ENCODE results near the gene CFDP1. TPM values are rescaled to one million over a fixed set of nuclear protein-coding genes. Genes with fewer than 3 reads are reported as not detected.

Gene CFDP1
- total and polyA plus RNA-seq, 2 of the 13 experiments (the other 11 are each of a cell fraction or from before 2014, with no cell fraction given) = 78.6 to 153 TPM

DNA sequence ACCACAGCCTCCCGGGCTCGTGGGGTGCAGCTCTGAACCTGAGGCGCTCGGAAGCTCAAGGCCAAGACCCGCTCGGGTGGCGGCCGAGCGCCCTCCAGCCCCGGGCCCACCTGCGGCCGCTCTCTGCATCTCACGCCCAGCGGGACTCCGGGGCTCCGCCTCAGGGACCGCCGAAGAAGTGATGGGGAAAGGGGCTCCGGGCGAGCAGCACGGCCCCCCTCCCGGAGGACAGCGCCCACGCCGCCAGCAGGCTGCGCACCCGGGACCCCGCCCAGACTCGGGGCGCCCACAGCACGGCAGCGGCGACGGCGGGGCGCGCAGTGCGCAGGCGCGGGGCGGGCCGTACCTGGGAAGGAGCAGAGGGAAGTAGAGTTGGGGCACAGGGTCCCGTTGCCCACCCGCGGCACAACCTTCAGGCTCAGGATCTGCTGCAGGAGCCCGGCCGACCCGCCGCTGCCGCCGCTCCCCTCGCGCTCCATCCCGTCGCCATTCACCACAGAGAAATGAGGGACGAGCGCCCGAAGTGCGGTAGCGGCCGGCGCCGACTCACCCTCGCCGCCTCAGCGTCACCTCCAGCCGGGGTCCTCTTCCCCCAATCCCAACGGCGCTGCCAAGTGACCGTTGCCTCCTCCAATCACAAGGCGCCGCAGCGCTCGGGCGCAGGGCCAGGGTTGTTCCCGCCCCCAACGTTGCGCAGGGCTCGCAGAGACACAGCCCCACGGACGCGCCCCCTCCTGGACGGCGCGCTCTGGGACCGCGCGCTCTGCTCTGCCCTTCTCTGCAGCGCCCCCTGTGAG lies 31.0 kb upstream of the CFDP1 start, which contains the start of gene TMEM170A (continued):
- TF ChIP-seq, protein P1, sequence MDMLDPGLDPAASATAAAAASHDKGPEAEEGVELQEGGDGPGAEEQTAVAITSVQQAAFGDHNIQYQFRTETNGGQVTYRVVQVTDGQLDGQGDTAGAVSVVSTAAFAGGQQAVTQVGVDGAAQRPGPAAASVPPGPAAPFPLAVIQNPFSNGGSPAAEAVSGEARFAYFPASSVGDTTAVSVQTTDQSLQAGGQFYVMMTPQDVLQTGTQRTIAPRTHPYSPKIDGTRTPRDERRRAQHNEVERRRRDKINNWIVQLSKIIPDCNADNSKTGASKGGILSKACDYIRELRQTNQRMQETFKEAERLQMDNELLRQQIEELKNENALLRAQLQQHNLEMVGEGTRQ (IDR thresholded peaks at IDR 0.05; ENCODE audit: low read depth, low read length) = no peak
- TF ChIP-seq, protein P1 (CRISPR knock-in tag; IDR thresholded peaks at IDR 0.05; ENCODE audit: borderline replicate concordance) = peak; percentile 58; the same call in 1 of the 2 replicates
- TF ChIP-seq, protein P2, sequence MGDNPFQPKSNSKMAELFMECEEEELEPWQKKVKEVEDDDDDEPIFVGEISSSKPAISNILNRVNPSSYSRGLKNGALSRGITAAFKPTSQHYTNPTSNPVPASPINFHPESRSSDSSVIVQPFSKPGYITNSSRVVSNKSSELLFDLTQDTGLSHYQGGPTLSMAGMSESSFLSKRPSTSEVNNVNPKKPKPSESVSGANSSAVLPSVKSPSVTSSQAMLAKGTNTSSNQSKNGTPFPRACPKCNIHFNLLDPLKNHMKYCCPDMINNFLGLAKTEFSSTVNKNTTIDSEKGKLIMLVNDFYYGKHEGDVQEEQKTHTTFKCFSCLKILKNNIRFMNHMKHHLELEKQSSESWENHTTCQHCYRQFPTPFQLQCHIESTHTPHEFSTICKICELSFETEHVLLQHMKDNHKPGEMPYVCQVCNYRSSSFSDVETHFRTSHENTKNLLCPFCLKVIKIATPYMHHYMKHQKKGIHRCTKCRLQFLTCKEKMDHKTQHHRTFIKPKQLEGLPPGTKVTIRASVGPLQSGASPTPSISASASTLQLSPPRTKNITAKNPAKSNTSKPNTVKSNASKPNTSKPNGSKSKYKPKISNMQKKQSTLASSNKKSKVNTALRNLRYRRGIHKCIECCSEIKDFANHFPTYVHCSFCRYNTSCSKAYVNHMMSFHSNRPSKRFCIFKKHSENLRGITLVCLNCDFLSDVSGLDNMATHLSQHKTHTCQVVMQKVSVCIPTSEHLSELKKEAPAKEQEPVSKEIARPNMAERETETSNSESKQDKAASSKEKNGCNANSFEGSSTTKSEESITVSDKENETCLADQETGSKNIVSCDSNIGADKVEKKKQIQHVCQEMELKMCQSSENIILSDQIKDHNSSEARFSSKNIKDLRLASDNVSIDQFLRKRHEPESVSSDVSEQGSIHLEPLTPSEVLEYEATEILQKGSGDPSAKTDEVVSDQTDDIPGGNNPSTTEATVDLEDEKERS (CRISPR knock-in tag; IDR thresholded peaks at IDR 0.05) = peak; percentile 44; the same call in 1 of the 2 replicates
- no peak for TF ChIP-seq U2AF2 (IDR thresholded peaks at IDR 0.05; ENCODE audit: low read depth, low read length)
- TF ChIP-seq FIP1L1 (IDR thresholded peaks at IDR 0.05; ENCODE audit: borderline replicate concordance, insufficient read depth, low read depth, low read length) = 0 out of 2 replicates have a peak, but pooled peaks have one; percentile 38
- TF ChIP-seq ZNF256 (CRISPR knock-in tag; conservative IDR thresholded peaks at IDR 0.05) = no peak; the same call in 1 of the 2 replicates
- peak; percentile 69 for TF ChIP-seq MAX (IDR thresholded peaks at IDR 0.05)
- TF ChIP-seq ELF1 (CRISPR knock-in tag; IDR thresholded peaks at IDR 0.05) = peak; percentile 81
- peak; percentile 85 for TF ChIP-seq NRL (CRISPR knock-in tag; IDR thresholded peaks at IDR 0.05; ENCODE audit: borderline replicate concordance)
- TF ChIP-seq KMT2B (CRISPR knock-in tag; IDR thresholded peaks at IDR 0.05) = peak; percentile 95
- no peak for TF ChIP-seq TRIM24 (CRISPR knock-in tag; IDR thresholded peaks at IDR 0.05)
- TF ChIP-seq ZNF773 (CRISPR knock-in tag; IDR thresholded peaks at IDR 0.05; ENCODE audit: borderline replicate concordance) = no peak
- TF ChIP-seq ZMAT3 (CRISPR knock-in tag; conservative IDR thresholded peaks at IDR 0.05) = peak; percentile 94
- TF ChIP-seq KLF6 (CRISPR knock-in tag; IDR thresholded peaks at IDR 0.05) = peak; percentile 49; the same call in 1 of the 2 replicates
- TF ChIP-seq ZNF883 (CRISPR knock-in tag; IDR thresholded peaks at IDR 0.05; ENCODE audit: not compliant biosample characterization) = peak; percentile 94
- peak; percentile 98 for TF ChIP-seq ZNF235 (CRISPR knock-in tag; IDR thresholded peaks at IDR 0.05; ENCODE audit: borderline replicate concordance)
- peak; percentile 74; the same call in 1 of the 2 replicates for TF ChIP-seq SOX5 (CRISPR knock-in tag; IDR thresholded peaks at IDR 0.05; ENCODE audit: borderline replicate concordance)
- TF ChIP-seq BRCA1 (CRISPR knock-in tag; IDR thresholded peaks at IDR 0.05) = no peak
- TF ChIP-seq ZNF441 (CRISPR knock-in tag; IDR thresholded peaks at IDR 0.05; ENCODE audit: borderline replicate concordance) = peak; percentile 82
- TF ChIP-seq ZNF512 (CRISPR knock-in tag; IDR thresholded peaks at IDR 0.05) = no peak
- TF ChIP-seq, protein P3, sequence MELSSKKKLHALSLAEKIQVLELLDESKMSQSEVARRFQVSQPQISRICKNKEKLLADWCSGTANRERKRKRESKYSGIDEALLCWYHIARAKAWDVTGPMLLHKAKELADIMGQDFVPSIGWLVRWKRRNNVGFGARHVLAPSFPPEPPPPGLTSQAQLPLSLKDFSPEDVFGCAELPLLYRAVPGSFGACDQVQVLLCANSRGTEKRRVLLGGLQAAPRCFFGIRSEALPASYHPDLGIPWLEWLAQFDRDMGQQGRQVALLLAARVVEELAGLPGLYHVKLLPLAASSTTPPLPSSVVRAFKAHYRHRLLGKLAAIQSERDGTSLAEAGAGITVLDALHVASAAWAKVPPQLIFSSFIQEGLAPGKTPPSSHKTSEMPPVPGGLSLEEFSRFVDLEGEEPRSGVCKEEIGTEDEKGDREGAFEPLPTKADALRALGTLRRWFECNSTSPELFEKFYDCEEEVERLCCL (CRISPR knock-in tag; IDR thresholded peaks at IDR 0.05; ENCODE audit: borderline replicate concordance) = peak; percentile 73; the same call in 1 of the 2 replicates

Data from HepG2 (cell line).